ENCODE data around the gene VBP1. TPM values are rescaled to one million over a fixed set of nuclear protein-coding genes. Genes with fewer than 3 reads are reported as not detected.

VBP1 gene
- total RNA-seq, 1 experiment from 2014 or later: 50.5 TPM

DNA sequence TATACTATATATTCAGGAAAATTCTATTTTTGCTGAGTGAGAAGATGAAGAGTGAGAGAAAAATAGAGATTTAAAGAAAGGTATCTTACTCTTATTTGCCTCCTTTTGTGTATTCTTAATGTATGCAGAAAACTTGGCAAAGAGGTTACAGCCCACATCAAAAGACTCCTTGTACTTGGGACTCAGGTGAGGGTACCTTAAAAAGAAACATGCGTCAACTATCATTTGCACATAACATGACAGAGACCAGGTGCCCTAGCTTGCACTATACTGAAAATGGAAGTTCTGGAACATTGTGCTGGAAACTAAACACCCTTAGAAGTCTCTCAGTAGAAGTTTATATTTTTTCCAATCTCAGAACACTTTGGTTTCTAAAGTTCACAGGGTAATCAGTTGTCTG lies 63.6 kb downstream of the VBP1 start (continued):
- TF ChIP-seq, protein P1, sequence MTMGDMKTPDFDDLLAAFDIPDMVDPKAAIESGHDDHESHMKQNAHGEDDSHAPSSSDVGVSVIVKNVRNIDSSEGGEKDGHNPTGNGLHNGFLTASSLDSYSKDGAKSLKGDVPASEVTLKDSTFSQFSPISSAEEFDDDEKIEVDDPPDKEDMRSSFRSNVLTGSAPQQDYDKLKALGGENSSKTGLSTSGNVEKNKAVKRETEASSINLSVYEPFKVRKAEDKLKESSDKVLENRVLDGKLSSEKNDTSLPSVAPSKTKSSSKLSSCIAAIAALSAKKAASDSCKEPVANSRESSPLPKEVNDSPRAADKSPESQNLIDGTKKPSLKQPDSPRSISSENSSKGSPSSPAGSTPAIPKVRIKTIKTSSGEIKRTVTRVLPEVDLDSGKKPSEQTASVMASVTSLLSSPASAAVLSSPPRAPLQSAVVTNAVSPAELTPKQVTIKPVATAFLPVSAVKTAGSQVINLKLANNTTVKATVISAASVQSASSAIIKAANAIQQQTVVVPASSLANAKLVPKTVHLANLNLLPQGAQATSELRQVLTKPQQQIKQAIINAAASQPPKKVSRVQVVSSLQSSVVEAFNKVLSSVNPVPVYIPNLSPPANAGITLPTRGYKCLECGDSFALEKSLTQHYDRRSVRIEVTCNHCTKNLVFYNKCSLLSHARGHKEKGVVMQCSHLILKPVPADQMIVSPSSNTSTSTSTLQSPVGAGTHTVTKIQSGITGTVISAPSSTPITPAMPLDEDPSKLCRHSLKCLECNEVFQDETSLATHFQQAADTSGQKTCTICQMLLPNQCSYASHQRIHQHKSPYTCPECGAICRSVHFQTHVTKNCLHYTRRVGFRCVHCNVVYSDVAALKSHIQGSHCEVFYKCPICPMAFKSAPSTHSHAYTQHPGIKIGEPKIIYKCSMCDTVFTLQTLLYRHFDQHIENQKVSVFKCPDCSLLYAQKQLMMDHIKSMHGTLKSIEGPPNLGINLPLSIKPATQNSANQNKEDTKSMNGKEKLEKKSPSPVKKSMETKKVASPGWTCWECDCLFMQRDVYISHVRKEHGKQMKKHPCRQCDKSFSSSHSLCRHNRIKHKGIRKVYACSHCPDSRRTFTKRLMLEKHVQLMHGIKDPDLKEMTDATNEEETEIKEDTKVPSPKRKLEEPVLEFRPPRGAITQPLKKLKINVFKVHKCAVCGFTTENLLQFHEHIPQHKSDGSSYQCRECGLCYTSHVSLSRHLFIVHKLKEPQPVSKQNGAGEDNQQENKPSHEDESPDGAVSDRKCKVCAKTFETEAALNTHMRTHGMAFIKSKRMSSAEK (CRISPR knock-in tag; IDR thresholded peaks at IDR 0.05; ENCODE audit: borderline replicate concordance): no peak

Other genes starting within 250 kb of the VBP1 start
- gene F8, start 193.7 kb upstream of the VBP1 start, total RNA-seq (2021): 1.6 to 2.6 TPM (median 2.2 TPM) in 3 replicates
- 60.7 to 79.5 TPM (median 73.8 TPM) in 3 replicates for gene FUNDC2, start 189.6 kb upstream of the VBP1 start, total RNA-seq (2021)
- gene CMC4, start 145.3 kb upstream of the VBP1 start, total RNA-seq (2021): 3.0 to 6.4 TPM (median 5.9 TPM) in 3 replicates
- 8.6 to 12.8 TPM (median 10.1 TPM) in 3 replicates for gene MTCP1, start 145.3 kb upstream of the VBP1 start, total RNA-seq (2021)
- gene BRCC3, start 145.0 kb upstream of the VBP1 start, total RNA-seq (2021): 18.5 to 19.6 TPM (median 19.4 TPM) in 3 replicates
- 6.9 to 8.0 TPM (median 7.2 TPM) in 3 replicates for gene RAB39B, start 48.0 kb downstream of the VBP1 start, total RNA-seq (2021)
- 0.66 to 1.3 TPM (median 1.1 TPM) in 3 replicates for gene CLIC2, start 118.2 kb downstream of the VBP1 start, total RNA-seq (2021)
- not detected in 3 replicates for gene F8A2, start 165.6 kb downstream of the VBP1 start, total RNA-seq (2021)
- 5.5 to 7.4 TPM (median 5.8 TPM) in 3 replicates for gene F8A3, start 242.2 kb downstream of the VBP1 start, total RNA-seq (2021)

All from WTC11 (cell line).